GM19467 (cell line): ENCODE measurements around the gene P3H3.

Experiments
- ATAC-seq: cut with Tn5 transposase; IDR thresholded peaks from one replicate; pipeline ENCODE4 v1.9.1; 2021; ENCODE audit warnings: mild to moderate bottlenecking, moderate library complexity; ENCODE audit not compliant: unreplicated experiment

The P3H3 gene

DNA sequence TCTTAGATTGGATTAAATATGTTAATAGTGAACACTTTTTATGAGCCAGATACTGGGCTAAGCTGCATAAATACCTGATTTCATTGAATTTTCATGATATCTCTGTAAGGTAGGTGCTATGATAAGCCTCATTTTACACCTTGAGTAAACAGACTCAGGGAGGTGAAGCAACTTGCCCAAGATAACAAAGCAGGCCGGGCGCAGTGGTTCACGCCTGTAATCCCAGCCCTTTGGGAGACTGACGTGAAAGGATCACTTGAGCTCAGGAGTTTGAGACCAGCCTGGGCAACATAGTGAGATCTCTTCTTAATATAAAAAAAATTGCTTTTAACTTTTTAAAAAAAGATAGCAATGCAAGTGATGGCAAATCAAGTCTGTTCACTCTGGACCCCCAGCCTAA, 13.9 kb downstream of the P3H3 start:
- ATAC-seq: no peak

DNA sequence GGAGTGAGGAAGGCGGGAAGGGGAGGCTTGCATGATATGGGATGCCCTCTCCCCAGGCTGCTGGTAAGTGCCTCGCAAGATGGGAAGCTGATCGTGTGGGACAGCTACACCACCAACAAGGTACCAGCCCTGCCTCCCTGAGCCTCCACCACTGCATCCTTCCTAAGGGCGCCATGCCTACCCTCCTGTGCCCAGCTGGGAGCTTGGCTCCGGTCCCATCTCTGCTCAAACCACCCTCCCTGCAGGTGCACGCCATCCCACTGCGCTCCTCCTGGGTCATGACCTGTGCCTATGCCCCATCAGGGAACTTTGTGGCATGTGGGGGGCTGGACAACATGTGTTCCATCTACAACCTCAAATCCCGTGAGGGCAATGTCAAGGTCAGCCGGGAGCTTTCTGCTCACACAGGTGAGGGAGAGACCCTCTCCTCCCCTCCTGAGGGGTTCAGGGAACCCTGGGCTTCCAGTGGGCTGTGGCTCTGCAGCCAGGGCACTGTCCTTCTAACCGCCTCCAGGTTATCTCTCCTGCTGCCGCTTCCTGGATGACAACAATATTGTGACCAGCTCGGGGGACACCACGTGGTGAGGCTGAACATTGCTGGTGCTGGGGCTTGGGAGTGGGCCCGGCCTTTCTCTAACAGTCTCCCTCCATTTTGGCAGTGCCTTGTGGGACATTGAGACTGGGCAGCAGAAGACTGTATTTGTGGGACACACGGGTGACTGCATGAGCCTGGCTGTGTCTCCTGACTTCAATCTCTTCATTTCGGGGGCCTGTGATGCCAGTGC, 15.1 kb downstream of the P3H3 start:
- no peak for ATAC-seq

DNA sequence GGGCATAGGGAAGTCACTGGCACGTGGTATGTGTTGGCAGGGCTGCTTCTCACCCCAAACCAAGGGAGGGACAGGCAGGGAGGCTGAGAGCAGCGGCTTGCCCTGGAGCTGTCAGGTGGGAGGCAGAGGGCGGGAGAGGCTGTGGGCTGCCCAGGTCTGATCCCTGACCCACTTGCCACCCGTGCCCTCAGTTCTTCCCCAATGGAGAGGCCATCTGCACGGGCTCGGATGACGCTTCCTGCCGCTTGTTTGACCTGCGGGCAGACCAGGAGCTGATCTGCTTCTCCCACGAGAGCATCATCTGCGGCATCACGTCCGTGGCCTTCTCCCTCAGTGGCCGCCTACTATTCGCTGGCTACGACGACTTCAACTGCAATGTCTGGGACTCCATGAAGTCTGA, 17.2 kb downstream of the P3H3 start:
- ATAC-seq: no peak

DNA sequence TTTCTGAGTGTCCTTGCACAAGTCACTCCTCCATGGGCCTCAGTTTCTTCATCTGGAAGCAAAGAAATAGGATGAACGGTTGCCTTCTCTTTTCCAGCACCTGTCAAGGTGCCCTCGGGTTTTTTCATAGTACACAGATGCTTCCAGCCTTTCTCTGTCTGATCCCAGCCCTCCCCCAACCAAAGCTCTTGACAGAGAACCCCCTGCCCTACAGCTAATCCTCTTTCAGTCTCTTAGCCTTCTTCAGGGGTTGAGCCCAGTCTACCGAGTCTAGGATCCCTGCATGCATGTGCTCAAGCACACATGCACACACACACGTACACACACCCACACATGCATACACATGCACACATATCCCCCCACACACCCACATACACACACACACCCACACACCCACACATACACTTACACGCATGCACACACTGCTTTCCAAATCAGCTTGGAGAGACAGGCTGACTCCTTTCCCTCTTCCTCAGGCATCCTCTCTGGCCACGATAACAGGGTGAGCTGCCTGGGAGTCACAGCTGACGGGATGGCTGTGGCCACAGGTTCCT, 18.2 kb downstream of the P3H3 start:
- ATAC-seq: no peak

DNA sequence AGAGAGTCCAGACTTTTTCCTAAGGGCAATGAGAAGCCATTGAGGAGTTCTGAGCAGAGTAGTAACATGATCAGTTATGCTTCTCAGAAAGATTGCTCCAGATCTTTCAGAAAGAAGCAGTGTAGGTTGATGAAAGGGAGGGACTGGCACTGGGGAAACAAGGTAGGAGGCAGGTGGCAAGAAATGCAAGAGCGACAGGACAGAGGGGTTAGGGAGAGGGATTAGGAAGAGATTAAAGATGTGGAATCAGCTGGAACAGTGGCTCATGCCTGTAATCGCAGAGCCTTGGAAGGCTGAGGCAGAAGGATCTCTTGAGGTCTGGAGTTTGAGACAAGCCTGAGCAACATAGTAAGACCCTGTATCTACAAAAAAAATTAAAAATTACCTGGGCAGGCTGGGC, 19.5 kb downstream of the P3H3 start:
- ATAC-seq: no peak

- ATAC-seq: no peak
Observed at GRCh38 chr12:6849427-6849826, 21.2 kb downstream of the P3H3 start.

- ATAC-seq: no peak
Observed at GRCh38 chr12:6849976-6850560, 21.9 kb downstream of the P3H3 start.

DNA sequence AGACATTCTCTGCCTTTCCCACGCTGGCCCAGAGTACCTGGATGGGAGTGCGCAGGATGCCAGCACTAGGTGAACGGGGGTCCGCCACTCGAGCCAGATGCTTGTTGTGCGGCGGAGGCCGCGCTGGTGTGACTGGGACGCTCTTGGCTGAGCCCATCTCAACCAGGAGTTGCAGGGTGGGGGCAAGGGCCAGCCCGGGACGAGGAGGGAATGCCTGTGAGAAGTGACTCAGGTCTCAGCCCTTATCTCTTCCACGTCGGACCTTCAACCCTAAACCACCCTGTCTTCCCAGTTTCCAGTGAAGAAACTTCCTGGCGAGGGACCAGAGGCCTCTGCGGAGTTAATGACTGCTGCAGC, 22.6 kb downstream of the P3H3 start:
- no peak for ATAC-seq

DNA sequence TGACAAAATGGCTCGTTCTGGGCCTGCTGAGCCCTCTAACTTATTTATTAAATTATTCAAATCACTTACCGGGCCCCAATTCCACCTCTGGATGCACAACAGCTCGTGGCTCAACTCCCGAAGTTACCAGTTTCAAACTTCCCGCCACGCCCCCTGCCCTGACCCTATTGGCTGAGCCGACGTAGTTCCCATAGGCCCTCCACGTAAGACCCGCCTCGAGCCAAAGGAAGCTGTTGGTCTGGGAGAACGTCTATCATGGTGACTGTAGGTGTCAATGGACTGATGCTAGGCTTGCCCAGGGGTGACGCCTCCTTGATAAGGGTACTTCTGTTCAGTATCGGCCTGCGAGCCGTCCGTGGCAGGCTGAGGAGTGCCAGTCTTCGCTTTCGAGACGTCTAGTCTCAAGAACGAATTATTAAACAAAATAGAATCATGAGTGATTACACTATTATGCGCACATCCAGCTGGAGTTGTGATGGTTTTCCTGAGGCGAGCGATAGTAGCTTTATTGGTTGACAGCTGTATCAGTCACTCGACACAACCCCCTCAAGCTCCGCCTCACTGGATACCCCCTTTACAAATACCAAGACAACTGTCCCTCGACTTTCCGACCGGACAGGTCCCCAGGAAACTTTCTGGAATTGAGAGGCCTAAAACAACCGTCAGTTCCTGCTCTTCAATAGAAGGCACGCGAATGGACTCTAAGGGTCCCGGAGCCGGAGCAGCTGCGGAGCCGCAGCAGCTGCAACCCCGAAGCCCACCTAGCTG, 23.1 kb downstream of the P3H3 start, which contains the start of gene CDCA3:
Gene CDCA3 (minus strand): TSS at position 134 of the 768 bp plus-strand sequence. CDS start 334 bp downstream, outside the sequence.
- ATAC-seq: peak; percentile 45

DNA sequence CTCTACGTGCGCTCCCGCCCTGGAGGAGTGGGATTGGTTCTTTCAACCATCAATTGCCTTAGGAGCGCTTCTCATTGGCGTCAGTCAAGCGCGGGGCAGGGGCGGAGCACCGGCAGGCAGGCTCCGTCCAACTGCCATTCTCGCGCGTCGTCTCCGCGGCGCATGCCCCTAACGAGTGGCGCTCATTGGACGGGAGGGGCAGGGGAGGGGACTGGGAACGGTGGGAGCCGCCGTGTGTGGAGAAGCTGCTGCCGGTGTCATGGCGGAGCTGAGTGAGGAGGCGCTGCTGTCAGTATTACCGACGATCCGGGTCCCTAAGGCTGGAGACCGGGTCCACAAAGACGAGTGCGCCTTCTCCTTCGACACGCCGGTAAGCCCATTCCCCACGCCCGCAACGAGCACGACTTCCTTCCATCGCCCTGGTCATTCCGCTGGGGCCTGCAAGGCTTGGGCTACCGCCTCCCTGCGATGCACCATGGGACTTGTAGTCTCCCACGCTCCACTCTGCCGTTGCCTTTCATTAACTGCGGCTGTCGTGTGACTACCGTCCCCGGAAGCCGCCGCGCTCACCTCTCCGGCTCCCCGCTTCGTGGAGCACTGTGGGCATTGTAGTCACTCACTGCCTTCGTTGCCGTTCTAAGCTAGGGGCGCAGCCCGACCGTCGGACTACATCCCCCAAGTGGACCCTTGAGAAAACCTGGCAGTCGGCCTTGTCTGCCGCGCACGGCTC, 23.9 kb downstream of the P3H3 start, which contains the start of gene USP5:
Gene USP5 (plus strand): TSS at position 230 of the 730 bp plus-strand sequence. CDS start 30 bp downstream, at position 260.
- ATAC-seq: peak; percentile 77

DNA sequence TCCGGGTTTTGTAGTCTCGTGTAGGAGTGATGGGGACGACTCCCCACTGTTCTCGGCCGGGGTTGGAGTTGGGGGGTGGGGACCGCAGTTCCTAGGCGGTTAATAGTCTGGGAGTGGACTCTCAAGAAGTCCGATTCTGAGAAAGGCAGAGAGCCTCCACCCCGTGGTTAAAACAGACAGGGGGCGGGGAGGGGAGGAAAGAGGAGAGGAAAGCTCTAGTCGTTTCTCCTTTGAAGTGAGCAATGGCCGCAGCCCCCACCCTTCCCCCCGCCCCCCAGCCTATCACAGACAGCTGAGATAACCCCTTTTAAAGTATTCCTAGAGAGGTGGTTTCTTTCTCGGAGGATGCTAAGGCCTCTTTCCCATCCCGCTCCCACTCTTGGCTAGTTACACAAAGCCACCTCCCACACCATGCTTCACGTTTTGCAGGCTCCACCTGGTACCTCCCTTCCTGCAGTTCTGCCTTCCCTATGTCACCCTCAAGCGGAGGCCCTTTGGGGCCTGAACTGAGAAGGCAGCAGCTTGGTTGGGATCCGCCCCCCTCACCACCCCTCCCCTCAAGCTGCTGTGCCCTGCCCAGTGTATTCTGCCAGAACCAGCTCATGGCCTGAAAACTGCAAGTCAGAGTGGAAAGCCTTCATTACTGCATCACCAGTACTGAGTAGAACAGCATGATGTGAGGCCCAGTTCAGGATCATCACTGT, 24.6 kb downstream of the P3H3 start:
- ATAC-seq: no peak

DNA sequence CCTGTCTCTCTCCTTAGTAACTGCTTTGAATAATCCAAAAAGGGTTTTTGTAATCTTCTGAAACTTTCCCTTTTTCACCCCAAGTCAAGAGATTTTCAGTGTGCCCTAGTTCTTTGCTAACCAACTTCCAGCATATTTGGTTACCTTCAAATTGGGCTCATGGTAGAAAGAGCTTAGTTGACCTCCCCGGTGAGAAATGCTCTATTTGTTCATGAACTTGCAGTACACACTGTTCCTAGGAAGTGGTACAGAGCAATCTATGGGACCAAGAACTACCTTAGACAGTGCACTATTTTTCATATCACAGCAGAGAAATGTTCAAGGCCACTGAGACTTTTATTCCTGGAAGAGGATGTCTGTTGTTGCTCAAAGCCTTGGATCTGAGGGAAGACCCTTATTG, 25.4 kb downstream of the P3H3 start:
- no peak for ATAC-seq

DNA sequence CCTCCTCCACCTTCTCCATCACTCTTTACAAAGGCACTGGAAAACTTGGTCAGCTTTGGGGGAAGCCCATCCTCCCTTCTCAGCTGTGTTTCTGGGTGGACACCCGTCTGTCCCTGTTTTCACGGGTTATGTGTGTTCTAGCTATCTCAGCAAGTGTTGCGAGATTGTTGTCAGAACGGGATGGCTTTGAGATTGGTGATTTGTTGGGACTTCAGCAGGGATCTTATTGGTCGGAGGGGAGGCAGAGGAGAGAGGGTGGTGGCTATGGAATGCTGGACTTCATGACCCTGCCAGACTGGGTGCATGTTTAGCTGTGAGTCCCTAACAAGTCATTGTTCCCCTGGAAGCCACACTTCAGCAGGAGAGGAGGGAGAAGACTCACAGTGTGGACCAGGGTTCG, 25.8 kb downstream of the P3H3 start:
- no peak for ATAC-seq

DNA sequence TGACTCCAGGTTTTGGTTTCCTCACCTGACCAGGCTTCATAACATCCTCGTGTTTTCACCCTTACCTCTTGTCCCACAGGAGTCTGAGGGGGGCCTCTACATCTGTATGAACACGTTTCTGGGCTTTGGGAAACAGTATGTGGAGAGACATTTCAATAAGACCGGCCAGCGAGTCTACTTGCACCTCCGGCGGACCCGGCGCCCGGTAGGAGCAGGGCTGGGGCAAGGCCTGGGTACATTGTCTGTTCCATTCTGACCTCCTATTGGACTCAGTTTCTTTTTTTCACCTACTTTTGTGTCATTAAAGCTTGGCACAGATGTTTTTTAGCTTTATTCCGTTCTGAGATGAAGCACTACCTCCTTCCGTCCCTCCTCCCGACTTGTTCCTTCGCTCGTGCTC, 27.1 kb downstream of the P3H3 start:
- no peak for ATAC-seq

GRCh38 chr12:6858799-6859198, 30.6 kb downstream of the P3H3 start:
- no peak for ATAC-seq

DNA sequence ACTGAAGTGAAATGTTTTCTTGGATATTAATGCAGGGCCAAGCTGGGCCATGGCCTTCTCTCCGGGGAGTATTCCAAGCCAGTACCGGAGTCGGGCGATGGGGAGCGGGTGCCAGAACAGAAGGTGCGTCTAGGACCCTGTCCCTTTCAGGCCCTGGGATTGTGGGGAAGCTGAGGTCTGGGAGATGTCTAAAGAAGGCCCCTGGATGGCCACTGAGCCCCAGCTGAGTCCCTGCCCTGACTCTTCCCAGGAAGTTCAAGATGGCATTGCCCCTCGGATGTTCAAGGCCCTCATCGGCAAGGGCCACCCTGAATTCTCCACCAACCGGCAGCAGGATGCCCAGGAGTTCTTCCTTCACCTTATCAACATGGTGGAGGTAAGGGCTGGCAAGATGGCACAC, 31.9 kb downstream of the P3H3 start:
- ATAC-seq: no peak

DNA sequence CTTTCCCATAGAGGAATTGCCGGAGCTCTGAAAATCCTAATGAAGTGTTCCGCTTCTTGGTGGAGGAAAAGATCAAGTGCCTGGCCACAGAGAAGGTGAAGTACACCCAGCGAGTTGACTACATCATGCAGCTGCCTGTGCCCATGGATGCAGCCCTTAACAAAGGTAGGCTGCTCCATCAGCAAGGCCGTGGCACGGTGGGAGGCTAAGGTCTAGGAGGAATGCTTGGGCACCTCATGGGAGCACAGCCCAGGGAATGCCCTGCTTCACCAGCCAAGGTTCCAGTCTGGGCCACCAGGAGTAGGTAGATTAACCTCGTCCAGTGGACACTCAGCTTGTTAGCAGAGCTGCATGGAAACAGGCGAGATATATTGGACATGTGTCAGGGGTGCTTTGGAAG, 32.7 kb downstream of the P3H3 start:
- no peak for ATAC-seq

- no peak for ATAC-seq
Observed at GRCh38 chr12:6861391-6861790, 33.2 kb downstream of the P3H3 start.

- ATAC-seq: no peak
Observed at GRCh38 chr12:6863033-6863432, 34.8 kb downstream of the P3H3 start.

GRCh38 chr12:6863586-6864321, 35.5 kb downstream of the P3H3 start:
- no peak for ATAC-seq
